ENCODE results near the gene LLPH.

GRCh38 chr12:66160704-66161103 is 30.2 kb upstream of the LLPH start:
- TF ChIP-seq CTCF (conservative IDR thresholded peaks at IDR 0.05; ENCODE audit: low read length) (no peak), EZH2phosphoT487 (IDR thresholded peaks at IDR 0.05; ENCODE audit: borderline replicate concordance) (no peak)

Measured in Loucy (cell line).